MCF 10A (cell line): ENCODE data around the gene CXorf66. TPM values are rescaled to one million over a fixed set of nuclear protein-coding genes. Genes with fewer than 3 reads are reported as not detected.
"Not testable (repeated sequence)": the region's sequence is repeated elsewhere in the genome, so short reads cannot be mapped to it uniquely, and the experiment has no call there.

Experiments used
- BruUV-seq: library from RNA; stranded (reverse); fragments of 400-500 nt; replicated peaks from 2 replicates; lab custom pipeline; 2021; lab: Mats Ljungman, UMichigan
- CTCF ChIA-PET: fragments of 300-600 bp; sonication (Branson Sonifier 250); formaldehyde crosslinking; extraction: SDS; loops from one replicate; lab custom pipeline; 2021; ENCODE audit warnings: antibody characterized with exemption, inconsistent platforms; lab: Yijun Ruan, JAX
- POLR2A ChIA-PET: fragments of 300-600, 350-650 bp; sonication (Branson Sonifier 250); formaldehyde crosslinking; extraction: SDS; loops from one replicate; lab custom pipeline; 2020; ENCODE audit warnings: antibody characterized with exemption, inconsistent platforms; lab: Yijun Ruan, JAX
- DNase-seq: peaks from one replicate; pipeline ENCODE4 v3.0.0-alpha.2; 2018; ENCODE audit not compliant: unreplicated experiment
- H3K27ac Mint-ChIP-seq: one replicate; pipeline ENCODE4 v1.8.0; 2022; ENCODE audit warnings: mild to moderate bottlenecking, low read depth, mixed read lengths; ENCODE audit not compliant: unreplicated experiment
- H3K27me3 Mint-ChIP-seq: one replicate; pipeline ENCODE4 v1.8.0; 2022; ENCODE audit warnings: mixed read lengths; ENCODE audit not compliant: insufficient read depth, unreplicated experiment
- H3K36me3 Mint-ChIP-seq: one replicate; pipeline ENCODE4 v1.8.0; 2022; ENCODE audit warnings: mild to moderate bottlenecking, moderate library complexity, mixed read lengths; ENCODE audit not compliant: insufficient read depth, unreplicated experiment
- H3K4me1 Mint-ChIP-seq: one replicate; pipeline ENCODE4 v1.8.0; 2022; ENCODE audit warnings: mixed read lengths; ENCODE audit not compliant: insufficient read depth, unreplicated experiment
- H3K4me3 Mint-ChIP-seq: one replicate; pipeline ENCODE4 v1.8.0; 2022; ENCODE audit warnings: mild to moderate bottlenecking, moderate library complexity, mixed read lengths; ENCODE audit not compliant: unreplicated experiment
- H3K9me3 Mint-ChIP-seq: one replicate; pipeline ENCODE4 v1.8.0; 2022; ENCODE audit warnings: mixed read lengths; ENCODE audit not compliant: unreplicated experiment
- CTCF ChIP-seq: fragments of 200-600 bp; IDR thresholded peaks from one replicate; pipeline ENCODE4 v1.8.0; 2022; ENCODE audit warnings: antibody characterized with exemption, mild to moderate bottlenecking; ENCODE audit not compliant: unreplicated experiment
- intact Hi-C: fragments of 100-400 bp; cut with micrococcal nuclease; formaldehyde crosslinking; loops from 2 replicates; pipeline ENCODE4 v1.14.1; 2022
- total RNA-seq: library from RNA; stranded (reverse); gene quantifications from 2 replicates; pipeline ENCODE4 v1.2.3, GENCODE V29; 2022

CXorf66 gene
- total RNA-seq, 1 experiment from 2014 or later = not detected

- H3K4me3 Mint-ChIP-seq = peak overlapping the region; percentile 76
- H3K27ac Mint-ChIP-seq = peak overlapping the region; percentile 47
- BruUV-seq = TSS peak; percentile 21
- POLR2A ChIA-PET = interaction anchor here (0.6 to 3.2 kb wide), 8 partner anchors 14 to 1005 kb away, joined by 3 to 12 read pairs (median 4); no protein-coding TSS in a partner anchor
- intact Hi-C loops = loop anchor here (2.0 kb wide), 1 partner anchor 100 kb away; no protein-coding TSS in a partner anchor
- H3K9me3 Mint-ChIP-seq = no peaks in the 10 kb centered on the region
- TF ChIP-seq CTCF = no peak
- CTCF ChIA-PET = interaction anchor here (0.5 to 0.7 kb wide), 2 partner anchors 40 to 169 kb away, joined by 3 to 5 read pairs; no protein-coding TSS in a partner anchor
- H3K36me3 Mint-ChIP-seq = no peaks in the 10 kb centered on the region
- no peaks in the 10 kb centered on the region for H3K27me3 Mint-ChIP-seq
- DNase-seq = no peak
- H3K4me1 Mint-ChIP-seq = peaks cover 4% of the 10 kb centered on the region
These were observed 34.9 kb downstream of the CXorf66 start for GRCh38 chrX:139930401-139930800.

- no TSS peak for BruUV-seq
- Mint-ChIP-seq H3K4me3 (peak overlapping the region; percentile 76), H3K27ac (no peak overlapping the region), H3K4me1 (peaks cover 4% of the 10 kb centered on the region), H3K27me3 (no peaks in the 10 kb centered on the region), H3K36me3 (no peaks in the 10 kb centered on the region), H3K9me3 (no peaks in the 10 kb centered on the region)
- ChIA-PET CTCF (interaction anchor here (0.5 to 0.7 kb wide), 2 partner anchors 40 to 168 kb away, joined by 3 to 5 read pairs; no protein-coding TSS in a partner anchor), POLR2A (interaction anchor here (0.6 to 3.2 kb wide), 6 partner anchors 15 to 907 kb away, joined by 3 to 12 read pairs (median 4); no protein-coding TSS in a partner anchor)
- no peak for DNase-seq
- no peak for TF ChIP-seq CTCF
- intact Hi-C loops = loop anchor here (2.0 kb wide), 1 partner anchor 99 kb away; no protein-coding TSS in a partner anchor
These were observed 35.4 kb downstream of the CXorf66 start for GRCh38 chrX:139929876-139930275.

- no peak for TF ChIP-seq CTCF
- Mint-ChIP-seq H3K27ac (no peak overlapping the region), H3K36me3 (no peaks in the 10 kb centered on the region), H3K4me3 (no peak overlapping the region), H3K9me3 (no peaks in the 10 kb centered on the region), H3K4me1 (peaks cover 2% of the 10 kb centered on the region), H3K27me3 (no peaks in the 10 kb centered on the region)
- ChIA-PET POLR2A (no interaction called here), CTCF (interaction anchor here (0.7 kb wide), 1 partner anchor 32 kb away, joined by 3 read pairs; no protein-coding TSS in a partner anchor)
- no TSS peak for BruUV-seq
- DNase-seq = no peak
- intact Hi-C loops = no loop called here
These were observed 40.6 kb downstream of the CXorf66 start for GRCh38 chrX:139924696-139925095.

- H3K4me3 Mint-ChIP-seq = no peak overlapping the region
- H3K27me3 Mint-ChIP-seq = no peaks in the 10 kb centered on the region
- no peaks in the 10 kb centered on the region for H3K36me3 Mint-ChIP-seq
- CTCF ChIA-PET = no interaction called here
- POLR2A ChIA-PET = no interaction called here
- no TSS peak for BruUV-seq
- H3K27ac Mint-ChIP-seq = no peak overlapping the region
- no peak for DNase-seq
- H3K9me3 Mint-ChIP-seq = no peaks in the 10 kb centered on the region
- intact Hi-C loops = no loop called here
- TF ChIP-seq CTCF = no peak
- H3K4me1 Mint-ChIP-seq = no peaks in the 10 kb centered on the region
These were observed 41.1 kb downstream of the CXorf66 start for GRCh38 chrX:139924069-139924695.

- H3K4me1 Mint-ChIP-seq, H3K27me3 Mint-ChIP-seq, H3K4me3 Mint-ChIP-seq, BruUV-seq, intact Hi-C loops, DNase-seq, H3K9me3 Mint-ChIP-seq, H3K36me3 Mint-ChIP-seq, POLR2A ChIA-PET, H3K27ac Mint-ChIP-seq, CTCF ChIA-PET: not testable (repeated sequence)
These were observed 44.2 kb downstream of the CXorf66 start for GRCh38 chrX:139921142-139921541.
